B cell (primary cell): ENCODE measurements around the gene NCOA5. TPM values are rescaled to one million over a fixed set of nuclear protein-coding genes. Genes with fewer than 3 reads are reported as not detected.

Experiments used
- ATAC-seq: fragments of 200-7000 bp; cut with Tn5 transposase; one replicate; pipeline ENCODE4 v1.10.0; 2021; ENCODE audit warnings: low read depth, mild to moderate bottlenecking, moderate number of reproducible peaks, moderate library complexity
- CTCF ChIA-PET: fragments of 350-600 bp; sonication (Branson Sonifier 250); formaldehyde crosslinking; loops from one replicate; lab custom pipeline; 2021; ENCODE audit warnings: antibody characterized with exemption, inconsistent platforms; lab: Charles Lee
- POLR2A ChIA-PET: fragments of 350-600 bp; sonication (Branson Sonifier 250); formaldehyde crosslinking; loops from one replicate; lab custom pipeline; 2021; ENCODE audit warnings: antibody characterized with exemption; lab: Charles Lee
- DNase-seq: peaks from one replicate; pipeline ENCODE4 v3.0.0; 2013
- H2AFZ ChIP-seq: 2 replicates; pipeline ENCODE4 v1.6.1; 2012; ENCODE audit warnings: mild to moderate bottlenecking, low read depth, low read length; ENCODE audit not compliant: insufficient read depth, poor library complexity, severe bottlenecking
- H3K27ac ChIP-seq, 2 donors: 1 replicate in 1 of 2; 2 replicates in 1 of 2; pipeline ENCODE4 v1.5.1; 2012 to 2013; ENCODE audit warnings: low read length in 2 of 2, mild to moderate bottlenecking in 2 of 2, moderate library complexity in 1 of 2
- H3K27me3 ChIP-seq, 4 experiments: fragments of 200-600 bp in 1 of 4; sonication (generic) in 1 of 4; replicated peaks in 1 of 4; 1 replicate in 2 of 4; 2 replicates in 2 of 4; pipeline versions ENCODE4 v1.6.1 to v1.7.0; 2013 to 2016; ENCODE audit warnings: low read length in 3 of 4, mild to moderate bottlenecking in 2 of 4, mixed read lengths in 1 of 4, moderate library complexity in 1 of 4; ENCODE audit not compliant: insufficient read depth in 4 of 4, control insufficient read depth in 3 of 4; ENCODE audit errors: control extremely low read depth in 1 of 4
- H3K36me3 ChIP-seq, 2 experiments: replicated peaks in 1 of 2; 1 replicate in 1 of 2; 2 replicates in 1 of 2; pipeline versions ENCODE4 v1.6.1 to v1.7.1; 2013; ENCODE audit warnings: low read length in 1 of 2; ENCODE audit not compliant: insufficient read depth in 2 of 2, control insufficient read depth in 1 of 2; ENCODE audit errors: control extremely low read depth in 1 of 2, extremely low read depth in 1 of 2
- H3K4me1 ChIP-seq, 2 donors: fragments of 200-600 bp in 1 of 2; sonication (generic) in 1 of 2; 1 replicate in 1 of 2; 2 replicates in 1 of 2; pipeline versions ENCODE4 v1.5.1 to v1.6.1; 2013 to 2017; ENCODE audit warnings: low read length in 2 of 2; ENCODE audit not compliant: control insufficient read depth in 2 of 2, insufficient read depth in 2 of 2
- H3K4me2 ChIP-seq: replicated peaks from 2 replicates; pipeline ENCODE3; 2012; ENCODE audit warnings: mild to moderate bottlenecking, low read depth, low read length; ENCODE audit not compliant: poor library complexity, severe bottlenecking
- H3K4me3 ChIP-seq, 5 experiments: fragments of 200-600 bp in 1 of 5; sonication (generic) in 1 of 5; 1 replicate in 3 of 5; 2 replicates in 2 of 5; pipeline versions ENCODE4 v1.5.1 to v1.7.0; 2011 to 2016; ENCODE audit warnings: low read length in 4 of 5, mild to moderate bottlenecking in 4 of 5, low read depth in 2 of 5, control low read depth in 1 of 5, moderate library complexity in 1 of 5; ENCODE audit not compliant: insufficient read depth in 1 of 5; ENCODE audit errors: control extremely low read depth in 1 of 5, extremely low read depth in 1 of 5
- H3K79me2 ChIP-seq: fragments of 200-600 bp; sonication (generic); one replicate; pipeline ENCODE4 v1.6.0; 2016; ENCODE audit warnings: low read length; ENCODE audit not compliant: control insufficient read depth, insufficient read depth
- H3K9ac ChIP-seq: fragments of 200-600 bp; sonication (generic); 2 replicates; pipeline ENCODE4 v1.6.1; 2017; ENCODE audit warnings: mild to moderate bottlenecking, low read length, moderate library complexity
- H3K9me3 ChIP-seq, 3 donors: one replicate each; pipeline versions ENCODE4 v1.6.1 to v1.7.1; 2013; ENCODE audit warnings: low read length in 2 of 3; ENCODE audit not compliant: control insufficient read depth in 2 of 3, insufficient read depth in 1 of 3; ENCODE audit errors: control extremely low read depth in 1 of 3
- H4K20me1 ChIP-seq: 2 replicates; pipeline ENCODE4 v1.6.0; 2012; ENCODE audit warnings: mild to moderate bottlenecking, low read length; ENCODE audit not compliant: insufficient read depth, control insufficient read depth, poor library complexity, severe bottlenecking
- H3K27ac Mint-ChIP-seq: one replicate; pipeline ENCODE4 v1.8.0; 2021; ENCODE audit warnings: mixed read lengths
- H3K27me3 Mint-ChIP-seq: one replicate; pipeline ENCODE4 v1.8.0; 2021; ENCODE audit warnings: mixed read lengths
- H3K4me1 Mint-ChIP-seq: one replicate; pipeline ENCODE4 v1.8.0; 2021; ENCODE audit warnings: mixed read lengths
- H3K4me3 Mint-ChIP-seq: one replicate; pipeline ENCODE4 v1.8.0; 2021; ENCODE audit warnings: mixed read lengths
- H3K9me3 Mint-ChIP-seq: one replicate; pipeline ENCODE4 v1.8.0; 2022; ENCODE audit warnings: mixed read lengths; ENCODE audit not compliant: insufficient read depth
- EZH2 ChIP-seq: IDR thresholded peaks from 2 replicates; pipeline ENCODE4 v1.6.1; 2012; ENCODE audit warnings: borderline replicate concordance, low read depth, mild to moderate bottlenecking, moderate library complexity, low read length; ENCODE audit not compliant: insufficient read depth, poor library complexity, severe bottlenecking
- WGBS: methylation state at CpG from one replicate; pipeline ENCODE4 v1.1.5; 2013; ENCODE audit warnings: missing lambda C conversion rate; ENCODE audit not compliant: insufficient coverage; 5-methylcytosine and 5-hydroxymethylcytosine counted together
- intact Hi-C: fragments of 100-400 bp; cut with micrococcal nuclease; formaldehyde crosslinking; loops from one replicate; pipeline ENCODE4 v1.10.0; 2022
- polyA plus RNA-seq: library from polyadenylated mRNA; depleted of rRNA; stranded (reverse); fragments of >200 nt; gene quantifications from 2 replicates; pipeline ENCODE4 v1.2.3, GENCODE V29; 2012
- total RNA-seq, 2 donors: library from RNA; stranded (reverse); fragments of 120-200 nt in 1 of 2; gene quantifications; 1 replicate in 1 of 2; 2 replicates in 1 of 2; pipeline versions ENCODE4 v1.2.3 to v1.2.4, GENCODE V29; 2013 to 2022
- TF ChIP-seq, protein P1 (sequence below): fragments of 200-600 bp; IDR thresholded peaks from one replicate; pipeline ENCODE4 v1.8.0; 2022; ENCODE audit warnings: antibody characterized with exemption, mild to moderate bottlenecking

Gene NCOA5
- total and polyA plus RNA-seq, 2 donors (not counting 1 experiment from before 2014, with no cell fraction given), result 26.0 to 41.6 TPM

DNA sequence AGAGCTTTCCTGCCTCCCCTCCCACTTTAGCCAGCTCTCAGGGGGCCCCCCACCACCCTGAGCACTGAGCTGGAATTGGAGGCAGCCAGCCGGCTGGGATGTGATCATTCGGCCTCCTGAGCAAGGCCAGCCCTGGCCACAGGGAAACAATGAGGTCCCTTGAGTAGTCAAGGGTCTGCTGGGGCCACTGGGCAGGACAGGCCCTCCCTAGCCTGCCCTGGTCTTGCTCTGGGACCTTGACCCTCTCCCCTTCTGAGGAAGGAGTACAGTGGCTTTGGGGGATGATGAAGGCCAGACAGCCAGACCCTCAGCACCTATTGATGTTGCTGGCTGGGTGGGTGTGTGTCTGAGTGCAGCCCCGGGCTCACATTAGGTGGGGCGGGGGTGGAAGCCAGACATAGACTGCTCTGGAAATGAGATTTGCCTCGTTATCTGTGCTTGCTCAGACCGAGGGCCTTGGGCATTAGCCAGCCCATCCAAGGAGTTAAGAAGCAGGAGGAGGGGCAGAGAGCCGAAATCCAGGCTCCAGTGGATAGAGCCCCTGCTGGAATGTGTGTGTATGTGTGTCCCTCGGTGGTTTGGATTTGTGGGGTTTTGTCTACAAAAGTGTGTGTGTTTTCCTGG is 49.6 kb upstream of the NCOA5 start:
- ATAC-seq, result no peak
- H3K4me1 ChIP-seq, result peaks cover 12 to 20% of the 10 kb centered on the region in 2 donors
- no peaks in the 10 kb centered on the region for H4K20me1 ChIP-seq
- H3K79me2 ChIP-seq, result no peaks in the 10 kb centered on the region
- H3K36me3 ChIP-seq, result no peaks in the 10 kb centered on the region
- TF ChIP-seq EZH2, result no peak
- TF ChIP-seq, protein P1, sequence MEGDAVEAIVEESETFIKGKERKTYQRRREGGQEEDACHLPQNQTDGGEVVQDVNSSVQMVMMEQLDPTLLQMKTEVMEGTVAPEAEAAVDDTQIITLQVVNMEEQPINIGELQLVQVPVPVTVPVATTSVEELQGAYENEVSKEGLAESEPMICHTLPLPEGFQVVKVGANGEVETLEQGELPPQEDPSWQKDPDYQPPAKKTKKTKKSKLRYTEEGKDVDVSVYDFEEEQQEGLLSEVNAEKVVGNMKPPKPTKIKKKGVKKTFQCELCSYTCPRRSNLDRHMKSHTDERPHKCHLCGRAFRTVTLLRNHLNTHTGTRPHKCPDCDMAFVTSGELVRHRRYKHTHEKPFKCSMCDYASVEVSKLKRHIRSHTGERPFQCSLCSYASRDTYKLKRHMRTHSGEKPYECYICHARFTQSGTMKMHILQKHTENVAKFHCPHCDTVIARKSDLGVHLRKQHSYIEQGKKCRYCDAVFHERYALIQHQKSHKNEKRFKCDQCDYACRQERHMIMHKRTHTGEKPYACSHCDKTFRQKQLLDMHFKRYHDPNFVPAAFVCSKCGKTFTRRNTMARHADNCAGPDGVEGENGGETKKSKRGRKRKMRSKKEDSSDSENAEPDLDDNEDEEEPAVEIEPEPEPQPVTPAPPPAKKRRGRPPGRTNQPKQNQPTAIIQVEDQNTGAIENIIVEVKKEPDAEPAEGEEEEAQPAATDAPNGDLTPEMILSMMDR, result no peak
- no peak overlapping the region for H2AFZ ChIP-seq
- ChIA-PET CTCF (interaction anchor here (0.9 kb wide), 1 partner anchor 9 kb away, joined by 4 read pairs; no protein-coding TSS in a partner anchor), POLR2A (no interaction called here)
- H3K27me3 ChIP-seq, result peaks cover 0 to 36% (median 18%) of the 10 kb centered on the region in 4 experiments
- no peak for DNase-seq
- no peak overlapping the region for H3K4me3 ChIP-seq
- WGBS, result 81% methylated on average over 6 of the region's 8 CpGs
- no peak overlapping the region for H3K27ac ChIP-seq
- no peaks in the 10 kb centered on the region for H3K9me3 Mint-ChIP-seq
- intact Hi-C loops, result no loop called here
- H3K9me3 ChIP-seq, result no peaks in the 10 kb centered on the region
- no peak overlapping the region for H3K4me3 Mint-ChIP-seq
- no peak overlapping the region for H3K9ac ChIP-seq
- H3K4me2 ChIP-seq, result no peak overlapping the region
- no peak overlapping the region for H3K27ac Mint-ChIP-seq
- peaks cover 27% of the 10 kb centered on the region for H3K4me1 Mint-ChIP-seq
- H3K27me3 Mint-ChIP-seq, result peaks cover 67% of the 10 kb centered on the region

- Histone ChIP-seq H4K20me1 (peaks cover 2% of the 10 kb centered on the region), H3K9ac (no peak overlapping the region), H3K4me2 (no peak overlapping the region), H3K27ac (no peak overlapping the region), H3K79me2 (no peaks in the 10 kb centered on the region), H3K36me3 (no peaks in the 10 kb centered on the region), H2AFZ (no peak overlapping the region), H3K4me1 (peaks cover 17 to 25% of the 10 kb centered on the region in 2 donors), H3K4me3 (no peak overlapping the region), H3K27me3 (peaks cover 0 to 34% (median 15%) of the 10 kb centered on the region in 4 experiments), H3K9me3 (no peaks in the 10 kb centered on the region)
- Mint-ChIP-seq H3K4me3 (no peak overlapping the region), H3K4me1 (peaks cover 30% of the 10 kb centered on the region), H3K27me3 (peaks cover 57% of the 10 kb centered on the region), H3K9me3 (no peaks in the 10 kb centered on the region), H3K27ac (no peak overlapping the region)
- no CpG with 5 or more reads among the region's 5 CpGs for WGBS
- ATAC-seq, result no peak
- ChIA-PET CTCF (interaction anchor here (0.8 to 1.1 kb wide), 3 partner anchors 38 to 271 kb away, joined by 3 to 4 read pairs (median 3); no protein-coding TSS in a partner anchor), POLR2A (no interaction called here)
- DNase-seq, result no peak
- intact Hi-C loops, result no loop called here
- no peak for TF ChIP-seq EZH2
- TF ChIP-seq, protein P1, result no peak
Observed at GRCh38 chr20:46137816-46138215, 48.1 kb upstream of the NCOA5 start.
